ENCODE measurements around the gene RPL10A. TPM values are rescaled to one million over a fixed set of nuclear protein-coding genes. Genes with fewer than 3 reads are reported as not detected.
A peak's percentile ranks its signal among the peaks of the same experiment; 100 is the strongest.

RPL10A gene
- total RNA-seq, 1 donor from 2014 or later = 1,717 TPM

- TF ChIP-seq CTCF (conservative IDR thresholded peaks at IDR 0.05) = no peak
- H3K36me3 Mint-ChIP-seq (ENCODE audit: low read depth) = no peaks in the 10 kb centered on the region
- no peak for DNase-seq (ENCODE audit: low read depth, low spot score)
- peaks cover 36% of the 10 kb centered on the region for H3K4me1 Mint-ChIP-seq
- H3K27ac Mint-ChIP-seq (ENCODE audit: unreplicated experiment) = no peak overlapping the region
- H3K9me3 Mint-ChIP-seq = no peaks in the 10 kb centered on the region
- H3K4me3 Mint-ChIP-seq = no peak overlapping the region
- no peaks in the 10 kb centered on the region for H3K27me3 Mint-ChIP-seq (ENCODE audit: low read depth)
Observed at GRCh38 chr6:35486005-35486925, 18.1 kb downstream of the RPL10A start.

GRCh38 chr6:35487658-35488516 lies 19.7 kb downstream of the RPL10A start:
- H3K27ac Mint-ChIP-seq (ENCODE audit: unreplicated experiment) = no peak overlapping the region
- peaks cover 42% of the 10 kb centered on the region for H3K4me1 Mint-ChIP-seq
- TF ChIP-seq CTCF (conservative IDR thresholded peaks at IDR 0.05) = no peak
- no peaks in the 10 kb centered on the region for H3K36me3 Mint-ChIP-seq (ENCODE audit: low read depth)
- no peaks in the 10 kb centered on the region for H3K9me3 Mint-ChIP-seq
- peak overlapping the region; percentile 15 for H3K4me3 Mint-ChIP-seq
- DNase-seq (ENCODE audit: low read depth, low spot score) = no peak
- H3K27me3 Mint-ChIP-seq (ENCODE audit: low read depth) = no peaks in the 10 kb centered on the region

- H3K27me3 Mint-ChIP-seq (ENCODE audit: low read depth) = no peaks in the 10 kb centered on the region
- H3K9me3 Mint-ChIP-seq = no peaks in the 10 kb centered on the region
- H3K4me1 Mint-ChIP-seq = peaks cover 49% of the 10 kb centered on the region
- DNase-seq (ENCODE audit: low read depth, low spot score) = no peak
- no peak for TF ChIP-seq CTCF (conservative IDR thresholded peaks at IDR 0.05)
- no peak overlapping the region for H3K4me3 Mint-ChIP-seq
- no peak overlapping the region for H3K27ac Mint-ChIP-seq (ENCODE audit: unreplicated experiment)
- no peaks in the 10 kb centered on the region for H3K36me3 Mint-ChIP-seq (ENCODE audit: low read depth)
Observed at GRCh38 chr6:35488517-35488862, 20.3 kb downstream of the RPL10A start.

- Mint-ChIP-seq H3K4me3 (no peak overlapping the region), H3K27me3 (ENCODE audit: low read depth) (no peaks in the 10 kb centered on the region), H3K9me3 (no peaks in the 10 kb centered on the region), H3K4me1 (peaks cover 54% of the 10 kb centered on the region), H3K36me3 (ENCODE audit: low read depth) (no peaks in the 10 kb centered on the region), H3K27ac (ENCODE audit: unreplicated experiment) (no peak overlapping the region)
- no peak for DNase-seq (ENCODE audit: low read depth, low spot score)
- no peak for TF ChIP-seq CTCF (conservative IDR thresholded peaks at IDR 0.05)
Observed at GRCh38 chr6:35489066-35489465, 20.9 kb downstream of the RPL10A start.

GRCh38 chr6:35489995-35490791 lies 22.0 kb downstream of the RPL10A start:
- H3K27me3 Mint-ChIP-seq (ENCODE audit: low read depth) = no peaks in the 10 kb centered on the region
- no peak for TF ChIP-seq CTCF (conservative IDR thresholded peaks at IDR 0.05)
- peak overlapping the region; percentile 83 for H3K4me3 Mint-ChIP-seq
- peaks cover 63% of the 10 kb centered on the region for H3K4me1 Mint-ChIP-seq
- no peaks in the 10 kb centered on the region for H3K9me3 Mint-ChIP-seq
- H3K27ac Mint-ChIP-seq (ENCODE audit: unreplicated experiment) = peak overlapping the region; percentile 92
- DNase-seq (ENCODE audit: low read depth, low spot score) = peak; percentile 51
- no peaks in the 10 kb centered on the region for H3K36me3 Mint-ChIP-seq (ENCODE audit: low read depth)

Measured in neural crest cell (in vitro differentiated cells).